GM18517 (cell line): ENCODE data around the gene ANKZF1.

Source experiments
- ATAC-seq: cut with Tn5 transposase; IDR thresholded peaks from one replicate; pipeline ENCODE4 v1.9.1; 2021; ENCODE audit warnings: mild to moderate bottlenecking, moderate library complexity; ENCODE audit not compliant: unreplicated experiment

Gene ANKZF1

DNA sequence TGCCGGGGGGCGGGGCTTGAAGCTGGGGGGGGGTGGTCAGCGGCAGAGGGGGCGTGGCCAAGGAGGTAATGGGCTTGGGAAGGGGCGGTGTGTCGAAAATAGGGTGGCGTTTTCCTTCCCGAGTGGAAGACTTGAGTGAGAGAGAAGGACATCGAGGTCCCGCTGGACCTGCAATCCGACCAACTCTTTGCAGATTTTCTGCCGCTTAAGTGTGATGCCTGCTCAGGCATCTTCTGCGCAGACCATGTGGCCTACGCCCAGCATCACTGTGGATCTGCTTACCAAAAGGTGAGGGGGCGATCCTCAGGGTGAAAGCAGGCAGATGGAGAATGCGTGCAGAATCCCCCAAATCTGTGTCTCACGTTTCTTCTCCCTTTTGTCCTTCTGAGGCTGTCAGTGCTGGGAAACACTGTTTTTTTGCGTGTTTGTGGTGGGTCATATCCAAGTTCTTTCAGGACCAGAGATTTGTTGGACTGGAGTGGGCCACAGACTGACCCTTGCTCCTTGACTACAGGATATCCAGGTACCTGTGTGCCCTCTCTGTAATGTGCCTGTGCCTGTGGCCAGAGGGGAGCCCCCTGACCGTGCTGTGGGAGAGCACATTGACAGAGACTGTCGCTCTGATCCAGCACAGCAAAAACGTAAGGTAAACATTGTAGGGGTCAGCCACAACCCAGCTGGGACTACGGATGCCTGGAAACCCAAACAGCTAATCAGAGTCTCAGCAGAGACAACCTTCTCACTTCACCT lies 22.3 kb upstream of the ANKZF1 start:
- no peak for ATAC-seq

DNA sequence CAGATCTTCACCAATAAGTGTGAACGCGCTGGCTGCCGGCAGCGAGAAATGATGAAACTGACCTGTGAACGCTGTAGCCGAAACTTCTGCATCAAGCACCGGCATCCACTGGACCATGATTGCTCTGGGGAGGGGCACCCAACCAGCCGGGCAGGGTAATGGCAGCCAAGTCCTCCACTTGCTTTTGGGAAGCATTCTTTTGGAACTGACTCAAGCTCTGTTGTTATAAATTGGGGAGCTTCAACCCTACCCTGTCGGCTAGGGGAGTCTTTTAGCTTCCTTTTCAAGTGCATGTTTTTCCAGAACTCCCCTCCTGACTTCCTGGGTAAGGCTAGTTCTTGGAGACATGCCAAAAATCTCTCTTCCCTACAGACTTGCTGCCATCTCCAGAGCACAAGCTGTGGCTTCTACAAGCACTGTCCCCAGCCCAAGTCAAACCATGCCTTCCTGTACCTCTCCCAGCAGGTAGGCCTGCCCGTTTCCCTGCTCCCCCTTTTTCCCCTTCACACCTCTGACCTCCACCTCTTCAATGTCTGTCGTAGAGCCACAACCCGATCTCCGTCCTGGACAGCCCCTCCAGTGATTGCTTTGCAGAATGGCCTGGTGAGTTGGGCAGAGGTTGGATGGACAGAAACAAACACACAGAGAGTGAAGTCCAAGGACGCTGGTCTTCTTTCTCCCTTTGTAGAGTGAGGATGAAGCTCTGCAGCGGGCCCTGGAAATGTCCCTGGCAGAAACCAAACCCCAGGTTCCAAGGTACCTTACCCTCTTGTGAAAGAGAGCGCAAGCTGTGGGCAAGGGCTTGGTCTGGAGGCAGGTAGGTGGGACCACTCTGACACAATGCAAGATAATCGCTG lies 21.5 kb upstream of the ANKZF1 start:
- no peak for ATAC-seq

GRCh38 chr2:219209236-219210195 lies 20.1 kb upstream of the ANKZF1 start:
- ATAC-seq = no peak

DNA sequence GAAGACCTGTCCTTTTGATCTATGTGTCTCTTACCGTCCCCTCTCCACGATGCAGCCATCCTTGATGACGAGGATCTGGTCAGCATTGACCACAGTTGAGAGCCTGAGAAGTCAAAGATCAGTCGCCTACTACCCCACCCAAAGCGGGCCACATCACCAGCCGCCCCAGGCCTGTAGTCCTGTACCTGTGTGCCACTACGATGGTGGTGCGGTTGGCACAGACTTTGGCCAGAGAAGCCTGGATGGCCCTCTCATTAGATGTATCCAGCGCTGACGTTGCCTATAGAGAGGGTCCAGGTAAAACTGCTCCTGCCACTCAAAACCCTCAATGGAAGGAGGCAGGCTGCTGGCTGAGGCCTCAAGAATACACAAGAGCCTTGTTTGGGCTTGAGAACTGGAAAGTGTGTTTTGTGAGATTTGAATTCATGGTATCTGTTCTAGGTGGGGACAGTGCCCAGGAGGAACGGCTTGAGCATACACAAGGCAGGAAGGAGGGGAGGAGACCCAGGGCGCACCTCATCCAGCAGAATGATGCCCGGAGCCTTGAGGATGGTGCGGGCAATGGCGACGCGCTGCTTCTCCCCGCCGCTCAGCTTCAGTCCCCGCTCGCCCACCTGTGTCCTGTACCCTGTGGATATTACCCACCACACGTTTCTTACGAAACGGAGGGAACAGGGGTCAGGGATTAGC lies 19.3 kb upstream of the ANKZF1 start:
- no peak for ATAC-seq

GRCh38 chr2:219210886-219211362 lies 18.7 kb upstream of the ANKZF1 start:
- ATAC-seq = no peak

GRCh38 chr2:219213026-219213415 lies 16.6 kb upstream of the ANKZF1 start:
- no peak for ATAC-seq

- ATAC-seq = no peak
These were observed 16.0 kb upstream of the ANKZF1 start for GRCh38 chr2:219213486-219214071.

GRCh38 chr2:219214141-219214540 lies 15.5 kb upstream of the ANKZF1 start:
- no peak for ATAC-seq

GRCh38 chr2:219214786-219215185 lies 14.8 kb upstream of the ANKZF1 start:
- ATAC-seq = no peak

- ATAC-seq = no peak
These were observed 13.6 kb upstream of the ANKZF1 start for GRCh38 chr2:219215871-219216534.

DNA sequence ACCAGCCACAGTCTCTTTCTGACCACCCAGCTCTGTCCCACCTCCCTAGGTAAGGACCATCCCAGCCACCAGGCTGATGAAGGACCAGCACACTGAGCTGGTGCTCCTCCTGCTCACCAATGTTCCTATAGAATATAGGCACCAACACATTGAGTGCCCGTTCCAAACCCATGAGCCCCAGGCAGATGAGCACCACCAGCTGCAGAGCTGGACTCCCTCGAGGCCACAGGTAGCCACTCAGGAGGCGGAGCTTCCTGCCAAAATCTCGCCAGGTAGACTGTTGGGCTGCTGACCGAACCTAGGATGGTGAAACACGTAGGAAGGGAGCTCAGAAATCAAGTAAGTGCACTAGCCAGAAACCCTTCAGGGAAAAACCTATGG lies 13.1 kb upstream of the ANKZF1 start:
- ATAC-seq = no peak

DNA sequence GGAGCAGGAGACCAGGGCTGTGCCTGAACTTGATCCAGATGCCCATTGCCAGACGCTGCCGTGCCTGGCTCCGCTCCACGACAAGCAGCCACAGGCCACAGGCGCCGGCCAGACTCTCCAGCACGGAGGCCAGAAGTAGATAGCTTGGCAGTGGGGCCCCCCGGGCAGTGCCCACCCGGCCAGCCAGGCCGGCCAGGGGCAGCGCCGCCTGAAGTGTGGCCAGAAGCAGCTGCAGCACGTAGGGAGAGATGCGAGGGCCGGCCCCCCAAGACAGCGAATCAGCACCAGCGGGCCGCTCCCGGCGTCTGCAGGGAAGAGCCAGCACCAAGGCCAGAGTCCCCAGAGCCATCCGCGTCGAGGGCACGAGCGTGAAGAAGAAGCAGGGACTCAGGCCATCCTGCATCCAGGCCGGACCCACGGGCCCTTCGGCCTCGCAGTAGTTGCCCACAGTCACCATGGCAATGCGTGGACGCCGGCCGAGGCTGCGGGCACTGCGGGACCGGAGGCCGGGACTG lies 11.3 kb upstream of the ANKZF1 start:
- ATAC-seq = peak; percentile 14

DNA sequence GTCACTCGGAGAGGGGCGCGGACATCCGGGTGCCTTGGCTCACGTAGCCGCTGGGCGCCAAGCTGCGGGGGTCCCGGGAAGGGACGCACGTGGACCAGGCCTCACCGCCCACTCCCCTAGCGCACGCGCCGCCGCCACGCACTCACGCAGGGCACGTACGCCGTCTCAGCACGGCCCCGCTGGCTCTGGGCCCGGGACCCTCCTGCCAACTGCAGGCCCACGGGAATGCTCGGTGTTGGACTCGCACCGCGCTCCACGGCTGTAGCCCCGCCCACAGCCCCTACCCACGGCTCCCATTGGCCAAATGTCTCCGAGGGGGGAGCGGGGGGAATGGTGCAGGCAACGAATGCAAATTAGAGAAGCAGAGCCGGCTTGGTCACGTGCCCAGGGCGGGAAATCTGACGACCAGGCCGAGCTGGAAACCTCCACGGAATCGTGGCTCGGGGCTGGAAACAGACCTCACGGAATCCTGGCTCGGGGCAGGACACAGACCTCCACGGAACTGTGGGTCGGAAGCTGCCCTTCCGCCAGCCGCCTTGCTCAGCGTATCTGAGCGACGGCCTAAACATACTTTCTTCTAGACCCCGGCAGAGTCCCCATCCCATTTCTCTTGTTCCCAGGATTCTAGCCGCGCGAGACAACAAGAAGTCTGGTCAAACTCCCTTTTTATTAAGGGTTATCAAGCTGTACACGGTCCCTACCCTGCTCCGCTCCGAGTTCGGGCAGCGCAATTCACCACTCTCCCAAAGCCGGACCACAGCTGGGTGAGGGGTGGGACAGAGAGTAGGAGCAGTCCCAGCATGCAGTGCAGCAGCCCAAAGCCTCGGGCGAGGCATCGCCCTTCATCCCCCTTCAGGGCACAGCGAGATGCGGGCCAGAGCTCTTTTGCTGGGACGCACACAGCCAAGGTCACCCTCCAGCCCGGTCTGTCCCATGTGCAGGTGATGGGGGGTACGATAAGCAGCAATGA lies 10.6 kb upstream of the ANKZF1 start, which contains the start of gene ABCB6:
Gene ABCB6 (minus strand): TSS at position 227 of the 970 bp plus-strand sequence. CDS start 285 bp downstream, outside the sequence.
- ATAC-seq = peak; percentile 70

DNA sequence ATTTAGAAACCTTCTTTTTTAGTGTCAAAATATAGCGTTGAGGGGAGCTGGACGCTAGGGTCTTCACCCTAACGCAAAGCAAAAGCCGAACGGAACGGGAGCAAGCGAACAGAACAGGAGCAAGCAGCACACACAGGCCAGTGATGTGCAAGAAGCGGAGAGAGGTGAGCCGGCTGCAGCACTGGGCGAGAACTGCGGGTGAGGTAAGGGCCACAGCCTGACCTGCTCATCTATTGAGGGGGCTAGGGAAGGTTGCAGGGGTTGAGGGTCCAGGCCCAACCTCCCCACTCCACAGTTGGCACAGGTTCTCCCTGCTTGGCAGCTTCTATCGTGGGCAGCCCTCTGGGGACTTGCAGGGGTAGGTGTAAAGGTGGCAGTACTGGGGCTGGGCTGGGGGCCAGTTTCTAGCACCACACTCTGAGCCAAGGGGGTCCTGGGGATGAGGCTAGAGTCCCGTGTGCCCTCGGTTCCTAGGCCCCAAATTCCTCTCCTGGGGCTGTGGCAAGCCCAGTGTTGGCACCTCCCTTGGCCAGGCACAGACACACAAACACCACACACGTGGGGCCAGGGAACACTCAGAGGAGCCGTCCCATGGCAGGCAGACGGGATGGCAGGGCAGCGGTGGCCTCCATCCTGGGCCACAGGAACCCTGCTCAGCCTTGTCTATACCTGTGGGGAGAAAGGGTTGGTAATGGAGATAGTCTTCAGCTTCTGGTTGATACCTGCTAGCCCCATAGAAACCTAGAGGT lies 9.6 kb upstream of the ANKZF1 start:
- ATAC-seq = no peak

DNA sequence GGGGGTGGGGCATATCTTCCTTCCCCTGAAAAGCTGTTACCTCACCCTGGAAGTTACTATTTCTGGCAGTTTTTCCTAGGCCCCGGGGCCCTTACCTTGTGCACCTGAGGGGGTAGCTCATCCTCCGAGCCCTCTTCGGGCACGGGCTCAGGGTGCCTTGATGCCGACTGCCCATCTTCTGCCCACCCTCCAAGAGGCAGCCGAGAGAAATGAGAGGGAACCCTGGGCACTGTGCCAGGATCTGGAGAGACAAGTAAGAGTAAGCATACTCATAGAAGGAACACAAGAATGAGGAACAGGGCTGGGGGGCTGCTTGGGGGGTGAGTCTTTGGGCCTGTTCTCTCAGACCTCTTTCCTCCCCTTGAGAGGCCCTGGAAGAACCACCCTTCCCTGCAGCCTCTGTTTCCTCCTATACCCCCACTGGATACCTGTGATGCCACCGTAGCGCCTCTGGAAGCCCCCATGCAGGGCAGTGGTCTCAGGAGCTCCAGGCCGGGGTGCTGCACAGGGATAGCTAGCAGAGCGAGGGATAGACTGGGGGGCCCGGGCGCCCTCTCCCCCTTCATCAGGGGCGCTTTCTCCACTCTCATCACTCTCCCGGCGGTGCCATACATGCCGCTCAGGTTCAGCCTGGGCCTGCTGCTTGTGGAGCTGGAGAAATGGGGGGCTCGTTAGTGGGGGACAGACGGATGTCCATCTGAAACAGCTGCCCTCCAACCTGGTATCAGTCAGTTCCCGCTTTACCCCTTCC lies 8.8 kb upstream of the ANKZF1 start:
- no peak for ATAC-seq

DNA sequence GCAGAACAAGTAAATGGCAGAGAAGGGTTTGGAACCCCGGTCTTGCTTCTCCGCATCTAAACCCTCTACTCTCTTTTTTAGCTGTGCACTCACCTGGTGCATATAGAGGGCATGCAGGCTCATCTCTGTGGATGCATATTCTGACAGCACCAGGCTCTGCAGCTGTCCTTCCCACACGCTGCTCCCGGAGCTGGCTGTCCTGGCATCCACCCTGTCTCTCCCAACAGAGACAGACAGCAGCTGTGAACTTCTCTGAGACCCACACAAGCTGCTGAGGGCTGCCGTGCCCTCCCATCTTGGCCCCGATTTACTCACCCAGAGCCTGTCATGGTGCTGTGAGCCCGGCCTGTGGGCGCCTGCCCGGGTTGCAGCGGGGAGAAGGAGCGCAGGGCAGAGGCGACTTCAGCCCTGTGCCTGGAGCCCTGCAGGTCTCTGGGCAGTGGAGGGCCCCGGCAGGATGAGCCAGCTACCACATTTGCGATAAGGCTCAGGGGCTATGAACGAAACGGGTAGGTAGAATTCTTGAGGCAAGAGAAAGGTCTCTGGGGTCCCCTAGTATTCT lies 7.6 kb upstream of the ANKZF1 start:
- ATAC-seq = no peak
